Right lobe of liver (tissue), 6 donors: ENCODE measurements around the gene TMEM233. TPM values are rescaled to one million over a fixed set of nuclear protein-coding genes. Genes with fewer than 3 reads are reported as not detected.

Experiments used
- ATAC-seq, 4 donors: fragments of 200-7000 bp; cut with Tn5 transposase; one replicate each; pipeline ENCODE4 v1.9.1; 2020; ENCODE audit warnings: mild to moderate bottlenecking in 4 of 4, moderate library complexity in 4 of 4
- DNase-seq, 3 donors: peaks; one replicate each; pipeline ENCODE4 v3.0.0-alpha.2; 2020
- H3K27ac ChIP-seq, 3 donors: fragments of 200-600 bp; one replicate each; pipeline ENCODE4 v1.8.0; 2022
- H3K27me3 ChIP-seq, 2 donors: fragments of 200-600 bp; one replicate each; pipeline ENCODE4 v1.8.0; 2022
- H3K36me3 ChIP-seq, 4 donors: fragments of 200-600 bp; sonication (generic) in 1 of 4; one replicate each; pipeline versions ENCODE4 v1.5.1 to v1.8.0; 2017 to 2022; ENCODE audit warnings: control low read depth in 1 of 4
- H3K4me1 ChIP-seq, 4 donors: fragments of 200-600 bp; sonication (generic) in 1 of 4; one replicate each; pipeline versions ENCODE4 v1.5.1 to v1.8.0; 2017 to 2022; ENCODE audit warnings: control low read depth in 1 of 4
- H3K4me3 ChIP-seq, 3 donors: fragments of 200-600 bp; one replicate each; pipeline ENCODE4 v1.8.0; 2022
- H3K9me3 ChIP-seq, 4 donors: fragments of 200-600 bp; sonication (generic) in 1 of 4; one replicate each; pipeline versions ENCODE4 v1.5.1 to v1.8.0; 2017 to 2022; ENCODE audit warnings: control low read depth in 1 of 4
- CTCF ChIP-seq, 4 donors: fragments of 200-600 bp in 3 of 4; fragments of 450-650 bp in 1 of 4; IDR thresholded peaks; one replicate each; pipeline versions ENCODE4 v1.5.1 to v1.8.0; 2016 to 2022; ENCODE audit warnings: antibody characterized with exemption in 4 of 4, mild to moderate bottlenecking in 2 of 4
- POLR2A ChIP-seq: fragments of 450-650 bp; IDR thresholded peaks from one replicate; pipeline ENCODE4 v1.6.1; 2017; ENCODE audit warnings: antibody characterized with exemption, mild to moderate bottlenecking
- WGBS: methylation state at CpG from one replicate; pipeline ENCODE4 v1.1.6; 2018; ENCODE audit warnings: low coverage, low lambda C conversion rate; ENCODE audit not compliant: insufficient coverage; ENCODE audit errors: missing lambda C conversion rate; 5-methylcytosine and 5-hydroxymethylcytosine counted together
- intact Hi-C, 2 donors: fragments of 100-400 bp; cut with DNase I; formaldehyde crosslinking; loops; one replicate each; pipeline versions ENCODE4 v1.11.2 to v1.14.1; 2022
- total RNA-seq, 6 experiments: library from RNA; depleted of rRNA in 2 of 6; stranded (reverse); fragments of >200 nt in 2 of 6; fragmentation: NEBNext Ultra II Directional in 3 of 6; extraction: Animal tissue kit (Norgen Biotek cat#: 25700) in 3 of 6; gene quantifications; one replicate each; pipeline versions ENCODE4 v1.1.0 to v1.2.4, GENCODE V29; 2016 to 2023
- donor health status: DM: no; HTN: yes; CAD: no.
- donor health status: DM: no; HTN: no; CAD: no.
- donor health status: DM: no; HTN: no; CAD: no.
- donor health status: DM: no; HTN: yes; CAD: no.
- donor health status: DM: no; HTN: yes; CAD: no.

Gene TMEM233
- total RNA-seq, 6 experiments from 2014 or later: 0.09 to 0.40 (median 0.21) TPM; not detected in 2

- H3K9me3 ChIP-seq: no peaks in the 10 kb centered on the region
- ATAC-seq (no peak), DNase-seq (no peak)
- TF ChIP-seq CTCF (IDR thresholded peaks at IDR 0.05) (no peak), POLR2A (no peak)
- WGBS: 94% methylated on average over 9 of the region's 13 CpGs
- no peak overlapping the region for H3K27ac ChIP-seq
- no peaks in the 10 kb centered on the region for H3K27me3 ChIP-seq
- no peak overlapping the region for H3K4me3 ChIP-seq
- intact Hi-C loops: no loop called here
- peaks cover 0 to 27% (median 0%) of the 10 kb centered on the region in 4 donors for H3K4me1 ChIP-seq
- peaks cover 4 to 86% (median 46%) of the 10 kb centered on the region in 4 donors for H3K36me3 ChIP-seq
These were observed 83.0 kb downstream of the TMEM233 start for GRCh38 chr12:119676573-119676972.

GRCh38 chr12:119678459-119678858, 84.9 kb downstream of the TMEM233 start:
- Histone ChIP-seq H3K4me1 (peaks cover 0 to 46% (median 10%) of the 10 kb centered on the region in 4 donors), H3K36me3 (peaks cover 4 to 67% (median 44%) of the 10 kb centered on the region in 4 donors), H3K9me3 (no peaks in the 10 kb centered on the region), H3K27me3 (no peaks in the 10 kb centered on the region), H3K27ac (no peak overlapping the region), H3K4me3 (no peak overlapping the region)
- TF ChIP-seq CTCF (IDR thresholded peaks at IDR 0.05) (no peak), POLR2A (no peak)
- intact Hi-C loops: no loop called here
- 94% methylated on average over 6 of the region's 7 CpGs for WGBS
- DNase-seq: no peak
- no peak for ATAC-seq

- Histone ChIP-seq H3K27ac (no peak overlapping the region), H3K9me3 (no peaks in the 10 kb centered on the region), H3K4me1 (peaks cover 0 to 52% (median 11%) of the 10 kb centered on the region in 4 donors), H3K27me3 (no peaks in the 10 kb centered on the region), H3K4me3 (no peak overlapping the region), H3K36me3 (peaks cover 4 to 61% (median 43%) of the 10 kb centered on the region in 4 donors)
- 78% methylated on average over 5 of the region's 5 CpGs for whole genome bisulfite sequencing
- intact Hi-C loops: no loop called here
- no peak for TF ChIP-seq CTCF (IDR thresholded peaks at IDR 0.05)
- TF ChIP-seq POLR2A: no peak
- DNase-seq (no peak), ATAC-seq (peak in 3 of 4 donors; percentile 11 to 54 (median 21))
These were observed 85.5 kb downstream of the TMEM233 start for GRCh38 chr12:119679081-119679480.

- no peak overlapping the region for H3K4me3 ChIP-seq
- no peaks in the 10 kb centered on the region for H3K27me3 ChIP-seq
- ATAC-seq: no peak
- intact Hi-C loops: no loop called here
- H3K4me1 ChIP-seq: peaks cover 0 to 56% (median 11%) of the 10 kb centered on the region in 4 donors
- H3K36me3 ChIP-seq: peaks cover 4 to 59% (median 40%) of the 10 kb centered on the region in 4 donors
- H3K9me3 ChIP-seq: no peaks in the 10 kb centered on the region
- DNase-seq: no peak
- TF ChIP-seq CTCF (IDR thresholded peaks at IDR 0.05) (no peak), POLR2A (no peak)
- 77% methylated on average over 3 of the region's 10 CpGs for WGBS
- no peak overlapping the region for H3K27ac ChIP-seq
These were observed 85.9 kb downstream of the TMEM233 start for GRCh38 chr12:119679490-119679889.

GRCh38 chr12:119681111-119681510, 87.5 kb downstream of the TMEM233 start:
- DNase-seq (peak in 1 of 3 donors; percentile 44), ATAC-seq (peak in 2 of 4 donors; percentile 47 to 60)
- peaks cover 0 to 67% (median 14%) of the 10 kb centered on the region in 4 donors for H3K4me1 ChIP-seq

More at GRCh38 chr12:119681111-119681510, 87.5 kb downstream of the TMEM233 start:
- H3K36me3 ChIP-seq: peaks cover 4 to 46% (median 32%) of the 10 kb centered on the region in 4 donors
- no peak overlapping the region for H3K4me3 ChIP-seq
- WGBS: 44% methylated on average over 6 of the region's 8 CpGs
- H3K9me3 ChIP-seq: no peaks in the 10 kb centered on the region
- no peak for TF ChIP-seq POLR2A
- TF ChIP-seq CTCF (IDR thresholded peaks at IDR 0.05): no peak
- intact Hi-C loops: no loop called here
- H3K27ac ChIP-seq: peak overlapping the region; percentile 11 to 87 (median 77)
- no peaks in the 10 kb centered on the region for H3K27me3 ChIP-seq
